GM19193 (cell line): ENCODE measurements around the gene NCS1.

ENCODE experiments used
- POLR2A ChIP-seq: IDR thresholded peaks from 4 replicates; pipeline ENCODE4 v1.6.1; 2011; ENCODE audit not compliant: insufficient read depth, insufficient read length; ENCODE audit errors: extremely low read depth

The NCS1 gene

DNA sequence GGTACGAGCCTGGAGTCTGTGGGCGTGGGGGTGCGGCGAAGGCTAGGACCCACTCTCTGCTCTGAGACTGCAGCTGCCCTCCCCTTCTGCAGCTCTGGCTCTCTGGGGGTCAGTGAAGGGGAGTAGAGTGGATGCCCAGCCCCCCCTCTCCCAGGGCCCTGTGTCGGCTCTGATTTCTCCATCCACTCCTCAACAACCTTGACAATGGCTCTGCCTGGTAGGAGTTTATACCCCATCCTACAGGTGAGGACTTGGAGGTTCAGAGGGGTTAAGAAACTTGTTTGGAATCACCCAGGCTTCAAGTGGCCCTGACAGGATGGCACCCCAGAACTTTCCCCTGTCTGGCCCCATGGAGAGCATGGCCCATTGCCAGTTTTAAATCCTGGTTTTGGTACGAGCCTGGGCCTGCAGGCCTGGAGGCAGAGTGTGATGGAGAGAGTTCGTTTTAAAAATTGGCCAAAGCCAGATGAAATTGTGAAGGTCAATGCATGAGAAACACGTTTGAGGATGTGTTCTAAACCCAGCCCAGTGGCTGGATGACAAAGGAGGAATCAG is 22.3 kb downstream of the NCS1 start:
- no peak for TF ChIP-seq POLR2A

- no peak for TF ChIP-seq POLR2A
Measured at GRCh38 chr9:130195638-130196037, 23.4 kb downstream of the NCS1 start.

GRCh38 chr9:130196643-130197042 is 24.4 kb downstream of the NCS1 start:
- no peak for TF ChIP-seq POLR2A

- no peak for TF ChIP-seq POLR2A
Measured at GRCh38 chr9:130197386-130197785, 25.2 kb downstream of the NCS1 start.

DNA sequence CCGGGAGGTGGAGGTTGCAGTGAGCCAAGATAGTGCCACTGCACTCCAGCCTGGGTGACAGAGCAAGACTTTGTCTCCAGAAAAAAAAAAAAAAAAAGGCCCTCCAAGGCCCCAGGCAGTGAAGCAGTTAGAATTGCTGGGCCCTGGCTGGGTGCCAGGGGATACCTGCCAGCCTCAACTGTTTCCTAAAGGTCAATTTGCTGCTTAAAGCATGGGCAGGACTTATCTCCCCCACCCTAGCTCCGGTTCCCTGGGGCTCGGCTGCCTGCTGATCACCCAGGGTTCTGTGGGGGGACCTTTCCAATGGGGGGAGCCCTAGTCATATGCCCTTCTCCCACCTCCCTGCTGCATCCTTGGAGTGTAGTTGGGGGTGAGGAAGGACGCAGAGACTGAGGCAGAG is 25.7 kb downstream of the NCS1 start:
- no peak for TF ChIP-seq POLR2A

GRCh38 chr9:130198501-130199179 is 26.4 kb downstream of the NCS1 start:
- TF ChIP-seq POLR2A = no peak

DNA sequence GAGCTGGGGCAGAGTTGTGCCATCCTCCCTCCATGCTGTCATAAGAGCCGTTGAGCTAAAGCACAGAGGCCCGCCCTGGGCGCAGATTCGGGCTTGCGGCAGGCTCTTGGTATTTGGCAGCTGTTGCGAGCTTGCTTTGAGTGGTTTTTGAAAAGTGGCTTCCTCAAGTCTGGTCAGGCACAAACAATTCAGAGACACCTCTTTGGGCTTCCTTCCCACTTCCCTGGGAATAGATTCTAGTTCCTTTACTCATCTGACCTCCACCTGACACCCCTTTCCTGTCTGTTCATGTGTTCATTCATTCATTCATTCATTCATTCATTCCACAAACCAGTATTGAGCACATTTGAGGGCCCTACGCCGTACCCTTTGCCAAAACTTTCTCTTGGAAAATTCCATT is 27.4 kb downstream of the NCS1 start:
- no peak for TF ChIP-seq POLR2A

GRCh38 chr9:130200038-130200849 is 28.0 kb downstream of the NCS1 start:
- no peak for TF ChIP-seq POLR2A

DNA sequence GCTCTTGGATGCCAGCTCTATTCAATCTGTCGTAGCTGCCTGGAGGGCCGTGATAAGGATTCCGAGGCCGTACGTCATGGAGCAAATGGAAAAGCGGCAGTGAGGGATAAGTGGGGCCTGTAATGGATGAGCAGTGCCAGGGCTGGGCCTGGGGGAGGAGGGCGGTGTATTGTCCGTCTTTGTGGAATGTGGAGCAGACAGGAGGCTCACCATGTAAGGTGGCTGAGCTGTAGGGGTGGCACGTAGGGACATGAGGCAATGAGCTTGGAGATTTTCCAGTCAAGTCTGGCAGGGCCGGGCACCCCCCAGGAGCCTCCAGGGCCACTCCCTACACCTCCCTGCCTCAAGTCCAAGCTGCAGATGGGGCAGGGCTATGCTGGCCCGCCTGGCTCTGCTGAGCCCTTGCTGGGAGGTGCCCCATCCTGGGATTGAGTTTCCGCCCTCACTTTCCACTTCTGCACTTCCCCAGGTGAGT is 29.2 kb downstream of the NCS1 start:
- no peak for TF ChIP-seq POLR2A

DNA sequence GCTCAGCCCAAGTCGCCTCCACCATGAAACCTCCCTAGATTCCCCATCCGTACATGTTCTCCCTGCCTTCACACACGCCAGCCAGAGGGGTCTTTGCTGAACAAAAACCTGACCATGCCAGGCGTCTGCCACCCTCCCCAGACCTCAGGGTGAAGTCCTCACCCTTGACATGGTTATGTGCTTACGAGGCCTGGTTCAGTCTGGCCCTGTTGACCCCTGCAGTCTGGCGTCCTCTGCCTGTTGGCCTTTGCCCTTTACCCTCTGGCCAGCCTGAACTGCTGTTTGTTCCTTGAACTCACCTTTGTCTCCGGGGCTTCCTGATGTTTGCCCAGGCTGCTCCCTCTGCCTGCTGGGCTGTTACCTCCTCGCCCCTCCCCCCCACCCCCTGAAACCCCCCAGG is 29.8 kb downstream of the NCS1 start:
- no peak for TF ChIP-seq POLR2A

DNA sequence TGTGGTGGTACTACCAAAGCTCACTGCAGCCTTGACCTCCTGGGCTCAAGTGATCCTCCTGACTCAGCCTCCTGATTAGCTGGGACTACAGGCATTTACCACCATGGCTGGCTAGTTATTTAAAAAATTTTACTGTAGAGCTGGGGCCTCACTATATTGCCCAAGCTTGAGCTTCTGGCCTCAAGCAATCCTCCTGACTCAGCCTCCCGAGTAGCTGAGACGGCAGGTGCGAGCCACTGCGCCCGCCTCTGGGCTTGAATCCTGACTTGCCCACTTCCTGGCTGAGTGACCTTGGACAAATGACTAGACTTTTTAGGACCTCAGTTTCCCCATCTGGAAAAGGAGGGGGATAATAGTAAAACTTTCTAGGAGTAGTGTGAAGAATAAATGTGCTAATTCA is 32.1 kb downstream of the NCS1 start:
- no peak for TF ChIP-seq POLR2A

DNA sequence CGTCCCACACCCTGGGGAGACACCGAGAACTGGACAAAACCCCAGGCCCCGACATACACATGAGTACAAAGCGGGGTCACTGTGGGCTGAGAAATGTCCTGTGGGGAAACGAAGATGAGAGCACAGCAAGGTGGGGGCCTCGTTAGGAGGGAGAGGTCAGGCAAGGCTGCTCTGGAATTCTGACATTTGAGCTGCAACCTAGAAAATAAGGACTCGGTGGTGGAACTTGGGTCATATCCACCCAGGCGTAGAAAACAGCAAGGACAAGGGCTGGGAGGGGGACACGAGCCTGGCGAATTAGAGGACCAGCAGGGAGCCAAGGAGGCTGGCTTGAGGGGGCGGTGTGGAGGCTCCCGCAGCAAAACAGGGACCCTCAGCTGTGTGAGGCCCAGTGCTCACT is 32.8 kb downstream of the NCS1 start:
- no peak for TF ChIP-seq POLR2A

DNA sequence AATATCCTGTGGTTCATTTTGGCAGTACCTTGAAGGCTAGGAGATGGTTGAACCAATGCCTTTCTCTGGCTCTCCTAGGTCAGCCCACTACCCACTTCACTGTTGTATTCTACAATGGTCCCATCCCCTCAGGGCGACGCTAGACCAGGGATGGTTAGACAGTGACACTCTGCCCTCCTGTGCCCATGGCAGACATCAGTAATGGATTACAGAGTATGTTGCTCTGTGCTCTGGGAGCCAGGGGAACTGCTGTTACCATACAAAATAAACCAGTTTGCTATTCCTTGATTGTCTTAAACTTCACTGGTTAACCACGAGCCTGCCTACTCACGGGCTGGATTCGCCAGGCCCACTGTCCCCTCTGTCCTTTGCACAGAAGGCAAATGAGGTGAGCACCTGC is 33.7 kb downstream of the NCS1 start:
- TF ChIP-seq POLR2A = no peak

- TF ChIP-seq POLR2A = no peak
Measured at GRCh38 chr9:130206579-130206978, 34.4 kb downstream of the NCS1 start.

DNA sequence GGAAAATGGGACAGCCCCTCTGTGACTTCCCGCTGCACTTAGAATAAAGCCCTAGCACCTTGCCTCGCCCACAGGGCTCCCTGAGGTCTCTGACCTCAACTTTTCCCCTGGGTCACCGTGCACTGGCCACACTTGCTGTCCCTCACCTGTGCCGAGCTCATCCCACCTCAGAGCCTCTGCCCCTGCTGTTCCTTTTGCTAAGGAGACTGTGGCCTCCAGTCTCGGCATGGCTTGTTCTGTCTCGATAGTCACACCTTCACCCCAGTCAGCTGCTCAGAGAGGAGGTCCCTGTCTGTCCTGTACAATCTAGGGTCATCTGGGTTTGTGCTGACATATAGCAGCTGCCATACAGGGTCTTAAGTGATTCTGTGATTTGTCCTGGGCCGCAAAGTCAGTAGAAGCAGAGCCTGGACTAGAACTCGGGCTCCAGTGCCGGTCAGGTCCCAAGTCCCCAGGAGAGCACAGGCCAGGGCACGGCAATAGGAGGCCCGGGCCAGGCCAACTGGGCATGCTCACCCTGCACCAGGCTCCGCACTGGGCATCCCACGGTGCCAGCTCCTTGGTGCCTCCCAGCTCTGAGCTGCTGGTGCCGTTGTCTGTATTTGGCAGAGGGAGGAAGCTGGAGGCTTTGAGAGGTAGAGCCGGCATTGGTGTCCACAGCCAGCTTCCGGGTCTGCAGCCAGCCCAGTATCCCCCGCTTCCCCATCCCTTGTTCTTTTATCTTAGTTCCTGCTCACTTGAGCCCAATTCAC is 35.2 kb downstream of the NCS1 start:
- TF ChIP-seq POLR2A = no peak
